IMR-90 (cell line): ENCODE results near the gene CEL.

Source experiments
- CEBPB ChIP-seq: IDR thresholded peaks from 2 replicates; pipeline ENCODE4 v1.6.1; 2012; ENCODE audit warnings: low read depth, low read length, improper control_type of control experiment
- CTCF ChIP-seq: conservative IDR thresholded peaks from 2 replicates; pipeline ENCODE4 v1.5.1; 2012; ENCODE audit warnings: mild to moderate bottlenecking, low read depth, low read length, improper control_type of control experiment
- ELK1 ChIP-seq: fragments of 150-350 bp; IDR thresholded peaks from 2 replicates; pipeline ENCODE4 v1.6.1; 2016; ENCODE audit warnings: low read depth, mild to moderate bottlenecking, low read length, moderate library complexity, borderline replicate concordance
- FOS ChIP-seq: fragments of 150-350 bp; IDR thresholded peaks from 2 replicates; pipeline ENCODE4 v1.6.1; 2016; ENCODE audit warnings: low read depth, low read length
- MAFK ChIP-seq: IDR thresholded peaks from 2 replicates; pipeline ENCODE4 v1.6.1; 2012; ENCODE audit warnings: low read depth, low read length, improper control_type of control experiment
- MAZ ChIP-seq: IDR thresholded peaks from 2 replicates; pipeline ENCODE4 v1.6.1; 2012; ENCODE audit warnings: low read depth, mild to moderate bottlenecking, low read length, improper control_type of control experiment, moderate library complexity, borderline replicate concordance
- MXI1 ChIP-seq: IDR thresholded peaks from 2 replicates; pipeline ENCODE4 v1.6.1; 2012; ENCODE audit warnings: low read depth, mild to moderate bottlenecking, low read length, moderate library complexity, borderline replicate concordance
- NFE2L2 ChIP-seq: fragments of 150-350 bp; IDR thresholded peaks from 2 replicates; pipeline ENCODE4 v1.6.1; 2016; ENCODE audit warnings: low read depth, mild to moderate bottlenecking, low read length
- POLR2A ChIP-seq: IDR thresholded peaks from 2 replicates; pipeline ENCODE4 v1.6.1; 2012; ENCODE audit warnings: mild to moderate bottlenecking, low read depth, low read length
- RAD21 ChIP-seq: IDR thresholded peaks from 2 replicates; pipeline ENCODE4 v1.6.1; 2012; ENCODE audit warnings: low read length, improper control_type of control experiment
- RCOR1 ChIP-seq: IDR thresholded peaks from 2 replicates; pipeline ENCODE4 v1.6.1; 2012; ENCODE audit warnings: mild to moderate bottlenecking, low read length, improper control_type of control experiment; ENCODE audit not compliant: insufficient replicate concordance
- RFX5 ChIP-seq: IDR thresholded peaks from 2 replicates; pipeline ENCODE4 v1.8.0; 2012; ENCODE audit warnings: low read depth, mild to moderate bottlenecking, low read length, moderate library complexity
- SMC3 ChIP-seq: fragments of 150-350 bp; IDR thresholded peaks from 2 replicates; pipeline ENCODE4 v1.6.1; 2016; ENCODE audit warnings: low read depth, mild to moderate bottlenecking, antibody characterized with exemption, low read length, moderate library complexity
- USF2 ChIP-seq: fragments of 150-350 bp; IDR thresholded peaks from 2 replicates; pipeline ENCODE4 v1.6.1; 2017; ENCODE audit warnings: mild to moderate bottlenecking, antibody characterized with exemption, low read length, low read depth

- no peak for TF ChIP-seq POLR2A
- TF ChIP-seq CTCF: no peak
- no peak for TF ChIP-seq SMC3
- TF ChIP-seq ELK1: no peak
- TF ChIP-seq MAZ: no peak
- no peak for TF ChIP-seq FOS
- no peak for TF ChIP-seq MXI1
- TF ChIP-seq NFE2L2: no peak
- no peak for TF ChIP-seq RCOR1
- TF ChIP-seq CEBPB: no peak
- no peak for TF ChIP-seq RAD21
- no peak for TF ChIP-seq USF2
- no peak for TF ChIP-seq RFX5
- TF ChIP-seq MAFK: no peak
Measured at GRCh38 chr9:133054194-133054890, 7.4 kb upstream of the CEL start.
